Endothelial cell of umbilical vein (primary cell): ENCODE data around the gene SLC2A6. TPM values are rescaled to one million over a fixed set of nuclear protein-coding genes. Genes with fewer than 3 reads are reported as not detected.

Experiments
- BruUV-seq: library from RNA; stranded (reverse); fragments of 400-500 nt; replicated peaks from 2 replicates; lab custom pipeline; 2021; lab: Mats Ljungman, UMichigan
- CTCF ChIA-PET: fragments of 300-600, 350-600 bp; sonication (Branson Sonifier 250); formaldehyde crosslinking; loops from one replicate; lab custom pipeline; 2021; ENCODE audit warnings: antibody characterized with exemption, inconsistent platforms; lab: Charles Lee
- POLR2A ChIA-PET: fragments of 300-600, 350-600 bp; sonication (Branson Sonifier 250); formaldehyde crosslinking; loops from one replicate; lab custom pipeline; 2021; ENCODE audit warnings: antibody characterized with exemption, inconsistent platforms; lab: Charles Lee
- DNase-seq: peaks from one replicate; pipeline ENCODE4 v3.0.0-alpha.2; 2011; ENCODE audit warnings: low read depth, low spot score
- FAIRE-seq: peaks from 2 replicates; lab custom pipeline; 2011; peaks lifted over from hg19 to GRCh38; lab: Jason Lieb, UNC
- H2AFZ ChIP-seq: 2 replicates; pipeline ENCODE4 v1.6.0; 2012; ENCODE audit warnings: low read depth, low read length, control low read depth, inconsistent platforms
- H3K27ac ChIP-seq: 2 replicates; pipeline ENCODE4 v1.5.1; 2011; ENCODE audit warnings: low read depth, mild to moderate bottlenecking, control low read depth, low read length, moderate library complexity; ENCODE audit not compliant: insufficient read depth
- H3K27me3 ChIP-seq, 2 experiments: 2 replicates each; pipeline versions ENCODE4 v1.6.0 to v1.6.1; 2011; ENCODE audit warnings: low read length in 2 of 2, mixed read lengths in 1 of 2; ENCODE audit not compliant: control insufficient read depth in 2 of 2, insufficient read depth in 2 of 2
- H3K36me3 ChIP-seq, 2 experiments: 2 replicates in 1 of 2; 3 replicates in 1 of 2; pipeline ENCODE4 v1.5.1; 2011; ENCODE audit warnings: low read length in 2 of 2, mild to moderate bottlenecking in 1 of 2, moderate library complexity in 1 of 2; ENCODE audit not compliant: control insufficient read depth in 2 of 2, insufficient read depth in 2 of 2; ENCODE audit errors: extremely low read depth in 1 of 2
- H3K4me1 ChIP-seq: 3 replicates; pipeline ENCODE4 v1.5.1; 2011; ENCODE audit warnings: mild to moderate bottlenecking, low read length; ENCODE audit not compliant: control insufficient read depth, insufficient read depth; ENCODE audit errors: extremely low read depth
- H3K4me2 ChIP-seq: 2 replicates; pipeline ENCODE4 v1.6.1; 2011; ENCODE audit warnings: low read length, control low read depth, mixed read lengths; ENCODE audit not compliant: insufficient read depth
- H3K4me3 ChIP-seq, 3 experiments: fragments of 200-600 bp in 1 of 3; sonication (generic), shearing (Covaris generic) in 1 of 3; replicated peaks in 1 of 3; 2 replicates each; pipeline ENCODE4 v1.5.1; 2011 to 2016; ENCODE audit warnings: control low read depth in 3 of 3, low read length in 3 of 3, mild to moderate bottlenecking in 2 of 3, inconsistent platforms in 1 of 3, low read depth in 1 of 3, moderate library complexity in 1 of 3; ENCODE audit not compliant: insufficient read depth in 1 of 3
- H3K79me2 ChIP-seq: 2 replicates; pipeline ENCODE4 v1.6.0; 2012; ENCODE audit warnings: low read length, inconsistent platforms; ENCODE audit not compliant: control insufficient read depth, insufficient read depth
- H3K9ac ChIP-seq: replicated peaks from 2 replicates; pipeline ENCODE3; 2011; ENCODE audit warnings: low read length, control low read depth; ENCODE audit not compliant: insufficient read depth; ENCODE audit errors: extremely low read depth
- H3K9me1 ChIP-seq: replicated peaks from 3 replicates; pipeline ENCODE4 v1.6.0; 2011; ENCODE audit warnings: mild to moderate bottlenecking, low read length; ENCODE audit not compliant: control insufficient read depth, insufficient read depth; ENCODE audit errors: extremely low read depth
- H3K9me3 ChIP-seq: replicated peaks from 2 replicates; pipeline ENCODE4 v1.5.1; 2012; ENCODE audit warnings: low read length, inconsistent platforms; ENCODE audit not compliant: control insufficient read depth, insufficient read depth
- H4K20me1 ChIP-seq: replicated peaks from 2 replicates; pipeline ENCODE3; 2011; ENCODE audit warnings: mild to moderate bottlenecking, low read length; ENCODE audit not compliant: control insufficient read depth, insufficient read depth; ENCODE audit errors: extremely low read depth
- EZH2 ChIP-seq: IDR thresholded peaks from 2 replicates; pipeline ENCODE4 v1.6.1; 2012; ENCODE audit warnings: borderline replicate concordance, low read depth, mild to moderate bottlenecking, moderate library complexity, low read length, inconsistent platforms; ENCODE audit not compliant: severe bottlenecking
- FOS ChIP-seq: IDR thresholded peaks from 2 replicates; pipeline ENCODE4 v1.6.1; 2011; ENCODE audit warnings: mild to moderate bottlenecking, low read length, moderate library complexity, borderline replicate concordance; ENCODE audit not compliant: insufficient read depth
- GATA2 ChIP-seq: IDR thresholded peaks from 2 replicates; pipeline ENCODE4 v1.7.0; 2011; ENCODE audit warnings: low read depth, mild to moderate bottlenecking, moderate library complexity, mixed read lengths, low read length; ENCODE audit not compliant: insufficient read length, insufficient read depth
- JUN ChIP-seq: IDR thresholded peaks from 2 replicates; pipeline ENCODE4 v1.6.1; 2011; ENCODE audit warnings: borderline replicate concordance, low read depth; ENCODE audit not compliant: insufficient read length, insufficient read depth
- MYC ChIP-seq: IDR thresholded peaks from one replicate; pipeline ENCODE4 v1.6.1; 2011; ENCODE audit warnings: mild to moderate bottlenecking, low read depth, low read length
- POLR2A ChIP-seq: IDR thresholded peaks from 2 replicates; pipeline ENCODE4 v1.6.1; 2012; ENCODE audit warnings: low read depth, mild to moderate bottlenecking, control low read depth, low read length
- POLR2AphosphoS5 ChIP-seq: IDR thresholded peaks from 2 replicates; pipeline ENCODE4 v1.6.1; 2012; ENCODE audit warnings: low read depth, mild to moderate bottlenecking, control low read depth, low read length, moderate library complexity; ENCODE audit not compliant: insufficient read depth
- dilution Hi-C: fragments of 300-500 bp; cut with MboI; formaldehyde crosslinking; loops from one replicate; pipeline ENCODE4 v1.15.0; 2019; ENCODE audit warnings: low sequenced_read_pairs; ENCODE audit not compliant: extremely low pct_ligation_motif_present
- intact Hi-C: fragments of 100-400 bp; cut with micrococcal nuclease; formaldehyde crosslinking; loops from one replicate; pipeline ENCODE4 v1.10.0; 2022
- polyA plus RNA-seq, 4 experiments: library from polyadenylated mRNA; depleted of rRNA in 3 of 4; stranded (reverse) in 3 of 4; unstranded in 1 of 4; fragments of >200 nt; gene quantifications; 2 replicates each; pipeline versions ENCODE4 v1.2.1 to v1.2.3, GENCODE V29; 2011 to 2012; ENCODE audit warnings: missing spikeins in 1 of 4
- total RNA-seq: library from RNA; stranded (reverse); gene quantifications from 2 replicates; pipeline ENCODE4 v1.2.3, GENCODE V29; 2021
- TF ChIP-seq, protein P1 (sequence below): IDR thresholded peaks from 2 replicates; pipeline ENCODE4 v1.6.1; 2011; ENCODE audit not compliant: insufficient read depth, insufficient read length
- TF ChIP-seq, protein P2 (sequence below), 2 donors: IDR thresholded peaks; 1 replicate in 1 of 2; 2 replicates in 1 of 2; pipeline ENCODE4 v1.5.1; 2011; ENCODE audit warnings: low read length in 2 of 2, mild to moderate bottlenecking in 2 of 2, moderate library complexity in 2 of 2, control low read depth in 1 of 2, inconsistent platforms in 1 of 2, low read depth in 1 of 2; ENCODE audit not compliant: insufficient read depth in 1 of 2; ENCODE audit errors: extremely low read depth in 1 of 2

SLC2A6 gene
- total and polyA plus RNA-seq, 2 donors (not counting 3 experiments of a cell fraction or from before 2014, with no cell fraction given) = 35.7 to 39.6 TPM

DNA sequence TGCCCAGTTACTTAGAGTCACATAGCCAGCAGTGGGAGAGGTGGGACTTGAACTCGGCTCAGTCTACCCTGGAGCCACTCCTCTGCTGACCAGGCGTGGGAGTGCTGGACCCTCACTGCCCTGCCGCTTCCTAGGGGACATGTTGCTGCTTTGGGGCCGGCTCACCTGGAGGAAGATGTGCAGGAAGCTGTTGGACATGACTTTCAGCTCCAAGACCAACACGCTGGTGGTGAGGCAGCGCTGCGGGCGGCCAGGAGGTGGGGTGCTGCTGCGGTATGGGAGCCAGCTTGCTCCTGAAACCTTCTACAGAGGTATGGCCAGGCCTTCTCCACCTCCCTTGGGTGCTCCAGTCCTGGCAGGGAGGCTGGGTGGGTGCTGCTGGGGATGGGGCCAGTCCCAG, 22.5 kb downstream of the SLC2A6 start:
- Histone ChIP-seq H3K79me2 (no peaks in the 10 kb centered on the region), H3K27me3 (no peaks in the 10 kb centered on the region), H3K9me1 (no peaks in the 10 kb centered on the region), H3K36me3 (no peaks in the 10 kb centered on the region), H3K27ac (no peak overlapping the region), H3K4me2 (no peak overlapping the region), H3K9me3 (no peaks in the 10 kb centered on the region), H3K9ac (no peak overlapping the region), H3K4me1 (peaks cover 9% of the 10 kb centered on the region), H3K4me3 (no peak overlapping the region), H4K20me1 (no peaks in the 10 kb centered on the region), H2AFZ (no peak overlapping the region)
- no peak for FAIRE-seq
- dilution Hi-C loops = no loop called here
- no peak for DNase-seq
- TF ChIP-seq POLR2AphosphoS5 = no peak
- TF ChIP-seq JUN = no peak
- TF ChIP-seq FOS = no peak
- TF ChIP-seq MYC = no peak
- TF ChIP-seq POLR2A = no peak
- TF ChIP-seq EZH2 = no peak
- TF ChIP-seq, protein P1, sequence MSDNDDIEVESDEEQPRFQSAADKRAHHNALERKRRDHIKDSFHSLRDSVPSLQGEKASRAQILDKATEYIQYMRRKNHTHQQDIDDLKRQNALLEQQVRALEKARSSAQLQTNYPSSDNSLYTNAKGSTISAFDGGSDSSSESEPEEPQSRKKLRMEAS = no peak
- TF ChIP-seq, protein P2, sequence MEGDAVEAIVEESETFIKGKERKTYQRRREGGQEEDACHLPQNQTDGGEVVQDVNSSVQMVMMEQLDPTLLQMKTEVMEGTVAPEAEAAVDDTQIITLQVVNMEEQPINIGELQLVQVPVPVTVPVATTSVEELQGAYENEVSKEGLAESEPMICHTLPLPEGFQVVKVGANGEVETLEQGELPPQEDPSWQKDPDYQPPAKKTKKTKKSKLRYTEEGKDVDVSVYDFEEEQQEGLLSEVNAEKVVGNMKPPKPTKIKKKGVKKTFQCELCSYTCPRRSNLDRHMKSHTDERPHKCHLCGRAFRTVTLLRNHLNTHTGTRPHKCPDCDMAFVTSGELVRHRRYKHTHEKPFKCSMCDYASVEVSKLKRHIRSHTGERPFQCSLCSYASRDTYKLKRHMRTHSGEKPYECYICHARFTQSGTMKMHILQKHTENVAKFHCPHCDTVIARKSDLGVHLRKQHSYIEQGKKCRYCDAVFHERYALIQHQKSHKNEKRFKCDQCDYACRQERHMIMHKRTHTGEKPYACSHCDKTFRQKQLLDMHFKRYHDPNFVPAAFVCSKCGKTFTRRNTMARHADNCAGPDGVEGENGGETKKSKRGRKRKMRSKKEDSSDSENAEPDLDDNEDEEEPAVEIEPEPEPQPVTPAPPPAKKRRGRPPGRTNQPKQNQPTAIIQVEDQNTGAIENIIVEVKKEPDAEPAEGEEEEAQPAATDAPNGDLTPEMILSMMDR (IDR thresholded peaks at IDR 0.05; ENCODE audit: extremely low read depth in 1 of 2, insufficient read depth in 1 of 2, low read depth in 1 of 2, low read length in 2 of 2) = no peak
- no peak for TF ChIP-seq GATA2
- ChIA-PET POLR2A (no interaction called here), CTCF (interaction anchor here (1.6 kb wide), 1 partner anchor 11 kb away, joined by 3 read pairs; no protein-coding TSS in a partner anchor)
- no TSS peak for BruUV-seq
- intact Hi-C loops = no loop called here
